IPS-15b (cell line): ENCODE data around the gene ZNF736.
"Not testable (repeated sequence)": the region's sequence is repeated elsewhere in the genome, so short reads cannot be mapped to it uniquely, and the experiment has no call there.

Experiments
- H3K27me3 ChIP-seq: one replicate; pipeline ENCODE4 v1.6.1; 2013; ENCODE audit warnings: low read length; ENCODE audit not compliant: control insufficient read depth, insufficient read depth
- H3K36me3 ChIP-seq: one replicate; pipeline ENCODE4 v1.6.1; 2013; ENCODE audit warnings: low read length; ENCODE audit not compliant: control insufficient read depth, insufficient read depth
- H3K4me1 ChIP-seq: one replicate; pipeline ENCODE4 v1.6.1; 2013; ENCODE audit warnings: mild to moderate bottlenecking, low read length; ENCODE audit not compliant: control insufficient read depth, insufficient read depth
- H3K4me3 ChIP-seq: one replicate; pipeline ENCODE4 v1.5.1; 2013; ENCODE audit warnings: low read depth, low read length
- H3K9ac ChIP-seq: one replicate; pipeline ENCODE4 v1.6.1; 2013; ENCODE audit warnings: low read depth, mild to moderate bottlenecking, low read length
- H3K9me3 ChIP-seq: one replicate; pipeline ENCODE4 v1.6.1; 2013; ENCODE audit warnings: mild to moderate bottlenecking, low read length; ENCODE audit not compliant: control insufficient read depth, insufficient read depth

Gene ZNF736

DNA sequence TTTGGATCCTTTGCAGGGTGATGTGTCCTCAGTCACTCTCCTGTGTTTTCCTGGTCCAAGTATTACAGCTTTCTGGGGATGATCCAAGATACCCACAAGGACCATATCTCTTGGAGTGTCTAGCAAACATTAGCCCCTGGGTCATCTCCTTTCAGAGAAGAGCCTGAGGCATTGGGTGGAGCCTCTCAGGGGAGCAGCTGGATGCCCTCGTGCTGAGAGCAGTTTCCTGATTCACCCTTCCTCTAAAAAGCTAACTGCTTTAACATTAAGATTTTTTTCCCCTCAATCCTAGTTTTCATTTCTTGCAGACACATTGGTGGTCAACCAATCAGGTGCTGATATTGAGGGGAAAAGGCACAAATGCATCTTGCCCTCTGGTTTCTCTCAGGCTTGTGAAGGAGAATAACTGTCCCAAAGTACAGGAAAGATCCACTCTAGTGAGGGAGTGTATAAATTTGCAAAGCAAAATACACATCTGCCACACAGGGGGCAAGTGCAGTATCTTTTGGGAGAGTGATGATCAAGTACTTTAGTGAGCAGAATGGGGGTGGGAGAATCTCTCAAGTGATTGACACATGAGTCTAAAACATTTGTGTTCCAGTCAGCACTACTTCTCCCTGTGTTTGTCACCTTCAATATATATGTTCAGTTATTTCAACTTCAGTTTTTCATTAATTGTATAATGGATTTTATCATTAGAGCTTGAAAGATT lies 2.4 kb downstream of the ZNF736 start:
- H3K4me3 ChIP-seq, H3K36me3 ChIP-seq, H3K27me3 ChIP-seq, H3K4me1 ChIP-seq, H3K9ac ChIP-seq: not testable (repeated sequence)
- H3K9me3 ChIP-seq = peaks cover 19% of the 10 kb centered on the region

DNA sequence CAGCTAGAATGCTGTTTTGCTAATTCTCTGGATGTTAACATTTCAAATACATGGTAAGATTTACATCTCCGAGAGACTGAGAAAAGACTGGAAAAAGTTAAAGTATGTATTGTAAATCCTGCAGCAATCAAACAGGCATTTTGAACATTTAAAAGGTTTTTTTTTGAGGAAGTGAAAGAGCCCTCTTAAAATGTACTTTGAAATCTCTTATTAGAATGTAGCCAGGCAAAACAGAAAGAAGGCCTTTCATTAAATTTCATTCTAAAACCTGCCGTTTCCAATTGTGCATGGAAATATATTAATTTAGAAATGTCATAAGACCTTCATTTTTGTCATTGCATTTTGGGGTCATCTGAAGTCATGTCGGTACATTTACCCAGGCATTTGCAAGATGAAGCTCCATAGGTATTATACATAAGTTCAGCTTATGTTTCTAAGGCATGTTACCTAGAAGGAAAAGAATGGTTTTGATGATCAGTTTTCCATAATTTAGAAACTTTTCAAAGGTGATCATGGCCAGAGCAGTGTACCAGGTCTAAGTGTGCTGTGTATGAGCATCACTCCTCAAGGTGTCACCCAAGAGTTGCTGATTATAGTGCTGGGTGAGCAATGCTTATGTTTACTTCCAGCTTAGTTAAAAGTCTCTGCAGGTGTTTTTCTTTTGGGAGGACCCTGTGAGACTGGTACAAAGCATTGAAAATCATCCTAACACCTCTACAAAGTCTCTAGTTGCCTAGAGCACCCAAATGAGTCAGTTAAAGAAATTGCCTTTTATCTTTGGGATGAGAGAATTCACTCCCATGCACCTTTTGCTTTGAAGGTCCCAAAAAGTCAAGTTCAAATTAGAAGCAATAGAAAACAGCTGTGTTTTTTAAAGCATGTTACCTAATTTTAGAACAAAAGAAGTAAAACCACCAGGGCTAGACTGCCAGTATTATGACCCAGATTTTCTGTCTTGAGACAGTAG lies 7.1 kb downstream of the ZNF736 start:
- Histone ChIP-seq H3K4me3 (no peak overlapping the region), H3K9ac (no peak overlapping the region), H3K36me3 (no peaks in the 10 kb centered on the region), H3K27me3 (no peaks in the 10 kb centered on the region), H3K4me1 (no peaks in the 10 kb centered on the region), H3K9me3 (peaks cover 5% of the 10 kb centered on the region)

DNA sequence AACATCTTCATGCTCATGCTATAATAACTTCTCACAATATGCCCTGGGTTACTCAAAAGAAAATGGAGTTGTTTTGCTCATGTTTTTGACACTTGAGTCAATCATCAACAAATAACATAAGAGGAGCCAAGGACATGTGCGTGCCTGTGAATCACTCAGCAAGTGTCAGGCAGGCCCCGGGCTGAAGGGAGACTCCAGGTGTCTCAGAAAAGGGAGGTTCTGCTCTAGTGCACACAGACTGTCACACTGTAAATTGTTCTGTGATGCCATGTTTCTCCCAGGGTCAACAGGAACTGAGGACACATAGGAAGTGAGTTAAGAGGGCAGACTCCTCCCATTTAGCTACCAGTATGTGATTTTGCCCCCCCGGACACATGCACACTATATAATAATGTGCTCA lies 10.4 kb downstream of the ZNF736 start:
- H3K9ac ChIP-seq, H3K27me3 ChIP-seq, H3K4me3 ChIP-seq, H3K9me3 ChIP-seq, H3K36me3 ChIP-seq, H3K4me1 ChIP-seq: not testable (repeated sequence)

DNA sequence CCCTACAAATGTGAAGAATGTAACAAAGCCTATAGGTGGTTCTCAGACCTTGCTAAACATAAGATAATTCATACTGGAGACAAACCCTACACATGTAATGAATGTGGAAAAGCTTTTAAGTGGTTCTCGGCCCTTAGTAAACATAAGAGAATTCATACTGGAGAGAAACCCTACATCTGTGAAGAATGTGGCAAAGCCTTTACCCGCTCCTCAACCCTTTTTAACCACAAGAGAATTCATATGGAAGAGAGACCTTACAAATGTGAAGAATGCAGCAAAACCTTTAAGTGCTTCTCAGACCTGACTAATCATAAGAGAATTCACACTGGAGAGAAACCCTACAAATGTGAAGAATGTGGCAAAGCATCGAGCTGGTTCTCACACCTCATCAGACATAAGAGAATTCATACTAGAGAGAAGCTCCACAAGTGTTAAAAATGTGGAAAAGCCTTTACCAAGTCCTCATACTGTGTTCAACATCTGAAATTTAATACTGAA lies 35.0 kb downstream of the ZNF736 start:
- H3K9ac ChIP-seq, H3K4me3 ChIP-seq, H3K36me3 ChIP-seq, H3K4me1 ChIP-seq, H3K27me3 ChIP-seq: not testable (repeated sequence)
- H3K9me3 ChIP-seq = peaks cover 10% of the 10 kb centered on the region

DNA sequence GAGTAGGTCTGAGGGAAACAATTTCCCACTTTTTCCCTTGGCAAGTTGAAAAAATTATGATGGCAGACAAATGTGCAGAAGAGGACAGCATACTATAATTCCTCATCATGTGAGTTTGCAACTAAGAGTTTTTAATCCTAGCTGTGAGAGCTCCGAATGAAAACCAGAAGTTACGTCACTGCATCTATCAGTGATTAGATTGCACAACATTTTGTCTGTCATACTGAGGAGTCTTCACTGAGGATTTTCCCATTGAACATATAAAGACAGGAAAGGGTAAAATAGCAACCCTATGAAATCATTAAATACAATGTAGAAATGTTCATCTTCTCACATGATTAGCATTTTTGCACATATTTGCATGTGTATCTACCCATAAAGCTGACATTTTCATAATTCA lies 45.8 kb downstream of the ZNF736 start:
- H3K4me1 ChIP-seq = no peaks in the 10 kb centered on the region
- no peak overlapping the region for H3K4me3 ChIP-seq
- H3K9ac ChIP-seq = no peak overlapping the region
- H3K36me3 ChIP-seq = no peaks in the 10 kb centered on the region
- H3K27me3 ChIP-seq = no peaks in the 10 kb centered on the region
- H3K9me3 ChIP-seq = peaks cover 27% of the 10 kb centered on the region

DNA sequence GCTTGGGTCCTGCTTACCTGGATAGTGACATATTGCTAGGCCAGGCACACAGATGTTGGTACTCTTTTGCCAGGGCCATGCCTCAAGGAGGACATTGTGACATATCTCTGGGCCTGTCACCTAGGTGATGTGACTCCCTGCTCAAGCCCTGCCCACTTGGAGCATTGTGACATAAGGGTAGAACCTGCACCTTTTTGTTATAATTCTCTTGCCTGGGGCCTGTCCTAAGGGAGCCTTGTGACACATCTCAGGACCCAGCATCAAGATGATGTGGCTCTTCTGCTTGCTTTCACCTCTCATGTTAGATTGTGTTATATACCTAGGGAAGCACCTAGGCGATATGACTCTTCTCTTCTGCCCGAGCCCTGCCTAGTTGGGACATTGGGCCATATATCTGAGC lies 57.4 kb downstream of the ZNF736 start:
- H3K9ac ChIP-seq = no peak overlapping the region
- H3K27me3 ChIP-seq = no peaks in the 10 kb centered on the region
- no peaks in the 10 kb centered on the region for H3K36me3 ChIP-seq
- H3K4me1 ChIP-seq = no peaks in the 10 kb centered on the region
- H3K4me3 ChIP-seq = no peak overlapping the region
- H3K9me3 ChIP-seq = peaks cover 31% of the 10 kb centered on the region

DNA sequence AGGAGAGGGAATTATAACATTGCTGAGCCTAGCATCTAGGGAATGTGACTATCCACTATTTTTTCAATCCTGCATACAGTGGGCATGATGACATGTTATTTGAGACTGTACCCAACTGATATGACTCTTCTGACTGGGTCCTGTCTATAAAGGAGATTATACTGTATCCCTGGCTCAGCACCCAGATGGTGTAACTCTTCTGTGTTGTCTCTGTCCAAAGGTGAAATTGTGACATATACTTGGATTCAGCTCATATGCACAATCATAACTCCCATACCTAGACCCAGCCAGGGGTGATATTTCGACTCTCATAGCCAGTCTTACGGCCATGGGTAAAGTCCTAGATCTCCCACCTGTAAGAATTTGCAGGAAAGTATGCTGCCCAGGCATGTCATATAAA lies 59.3 kb downstream of the ZNF736 start:
- Histone ChIP-seq H3K4me3 (no peak overlapping the region), H3K9me3 (peaks cover 26% of the 10 kb centered on the region), H3K9ac (no peak overlapping the region), H3K36me3 (no peaks in the 10 kb centered on the region), H3K27me3 (no peaks in the 10 kb centered on the region), H3K4me1 (no peaks in the 10 kb centered on the region)

DNA sequence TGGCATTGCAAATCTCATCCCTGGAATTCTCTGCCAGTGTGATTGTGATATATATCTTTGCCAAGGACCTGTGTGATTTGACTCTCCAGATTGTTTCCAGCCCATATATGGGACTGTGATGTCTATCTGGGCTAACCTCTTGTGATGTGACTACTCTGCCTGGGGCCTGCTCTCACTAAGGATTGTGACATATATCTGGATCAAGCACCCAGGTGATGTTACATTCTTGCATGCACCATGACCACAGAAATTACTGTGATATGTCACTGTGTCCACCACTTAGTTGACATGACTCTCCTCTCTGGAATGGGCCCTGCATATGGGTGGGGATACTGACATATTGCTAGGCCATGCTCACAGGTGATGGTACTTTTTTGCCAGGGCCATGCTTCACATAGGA lies 86.6 kb downstream of the ZNF736 start:
- Histone ChIP-seq H3K4me1 (no peaks in the 10 kb centered on the region), H3K36me3 (peaks cover 2% of the 10 kb centered on the region), H3K9ac (no peak overlapping the region), H3K9me3 (peaks cover 28% of the 10 kb centered on the region), H3K27me3 (no peaks in the 10 kb centered on the region), H3K4me3 (no peak overlapping the region)
